LNCaP clone FGC (cell line): Measurements from ENCODE around the gene MIB1.

Source experiments
- DNase-seq: peaks from one replicate; pipeline ENCODE4 v3.0.0-alpha.2; 2011; ENCODE audit warnings: low read depth
- H3K4me3 ChIP-seq: 2 replicates; pipeline ENCODE4 v1.5.1; 2011; ENCODE audit warnings: mild to moderate bottlenecking, low read depth, low read length, control low read depth
- TF ChIP-seq, protein P1 (sequence below): IDR thresholded peaks from 2 replicates; pipeline ENCODE4 v1.5.1; 2012; ENCODE audit warnings: mild to moderate bottlenecking; ENCODE audit not compliant: control insufficient read depth, insufficient read depth; ENCODE audit errors: extremely low read depth

MIB1 gene

GRCh38 chr18:21907451-21907850 is 166.9 kb downstream of the MIB1 start:
- H3K4me3 ChIP-seq, result no peak overlapping the region
- TF ChIP-seq, protein P1, sequence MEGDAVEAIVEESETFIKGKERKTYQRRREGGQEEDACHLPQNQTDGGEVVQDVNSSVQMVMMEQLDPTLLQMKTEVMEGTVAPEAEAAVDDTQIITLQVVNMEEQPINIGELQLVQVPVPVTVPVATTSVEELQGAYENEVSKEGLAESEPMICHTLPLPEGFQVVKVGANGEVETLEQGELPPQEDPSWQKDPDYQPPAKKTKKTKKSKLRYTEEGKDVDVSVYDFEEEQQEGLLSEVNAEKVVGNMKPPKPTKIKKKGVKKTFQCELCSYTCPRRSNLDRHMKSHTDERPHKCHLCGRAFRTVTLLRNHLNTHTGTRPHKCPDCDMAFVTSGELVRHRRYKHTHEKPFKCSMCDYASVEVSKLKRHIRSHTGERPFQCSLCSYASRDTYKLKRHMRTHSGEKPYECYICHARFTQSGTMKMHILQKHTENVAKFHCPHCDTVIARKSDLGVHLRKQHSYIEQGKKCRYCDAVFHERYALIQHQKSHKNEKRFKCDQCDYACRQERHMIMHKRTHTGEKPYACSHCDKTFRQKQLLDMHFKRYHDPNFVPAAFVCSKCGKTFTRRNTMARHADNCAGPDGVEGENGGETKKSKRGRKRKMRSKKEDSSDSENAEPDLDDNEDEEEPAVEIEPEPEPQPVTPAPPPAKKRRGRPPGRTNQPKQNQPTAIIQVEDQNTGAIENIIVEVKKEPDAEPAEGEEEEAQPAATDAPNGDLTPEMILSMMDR, result no peak
- DNase-seq, result no peak

GRCh38 chr18:21908711-21909110 is 168.1 kb downstream of the MIB1 start:
- no peak overlapping the region for H3K4me3 ChIP-seq
- DNase-seq, result no peak
- TF ChIP-seq, protein P1, result no peak

- no peak for DNase-seq
- TF ChIP-seq, protein P1, result no peak
Measured at GRCh38 chr18:21910906-21911305, 170.3 kb downstream of the MIB1 start.

DNA sequence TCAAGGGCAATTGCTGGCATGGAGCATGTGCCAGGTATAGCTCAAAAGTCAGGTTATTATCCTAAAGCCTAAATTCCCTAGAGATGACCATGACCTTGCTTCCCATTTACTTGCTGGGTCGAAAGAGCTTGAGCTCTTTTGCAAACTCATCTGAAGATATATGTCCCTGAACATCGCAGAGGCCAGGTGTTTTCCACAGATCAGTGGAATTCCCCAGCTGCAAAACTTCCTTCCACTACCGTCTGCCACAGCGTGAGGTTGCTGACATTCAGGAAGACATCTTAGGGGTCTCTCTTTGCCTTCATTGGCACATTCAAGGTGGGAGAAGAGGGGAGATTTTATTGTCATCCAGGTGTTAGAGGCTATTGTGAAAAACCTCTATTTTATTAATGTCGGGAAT is 171.0 kb downstream of the MIB1 start:
- DNase-seq, result no peak
- TF ChIP-seq, protein P1, result no peak
- H3K4me3 ChIP-seq, result no peak overlapping the region

More at GRCh38 chr18:21910906-21911305, 170.3 kb downstream of the MIB1 start:
- H3K4me3 ChIP-seq, result no peak overlapping the region

- DNase-seq, result peak; percentile 30
- TF ChIP-seq, protein P1, result peak; percentile 23; the same call in 1 of the 2 replicates
- no peak overlapping the region for H3K4me3 ChIP-seq
Measured at GRCh38 chr18:21912339-21913239, 172.0 kb downstream of the MIB1 start.

GRCh38 chr18:21914739-21915319 is 174.2 kb downstream of the MIB1 start:
- DNase-seq, result no peak
- H3K4me3 ChIP-seq, result no peak overlapping the region
- TF ChIP-seq, protein P1, result peak; percentile 78

DNA sequence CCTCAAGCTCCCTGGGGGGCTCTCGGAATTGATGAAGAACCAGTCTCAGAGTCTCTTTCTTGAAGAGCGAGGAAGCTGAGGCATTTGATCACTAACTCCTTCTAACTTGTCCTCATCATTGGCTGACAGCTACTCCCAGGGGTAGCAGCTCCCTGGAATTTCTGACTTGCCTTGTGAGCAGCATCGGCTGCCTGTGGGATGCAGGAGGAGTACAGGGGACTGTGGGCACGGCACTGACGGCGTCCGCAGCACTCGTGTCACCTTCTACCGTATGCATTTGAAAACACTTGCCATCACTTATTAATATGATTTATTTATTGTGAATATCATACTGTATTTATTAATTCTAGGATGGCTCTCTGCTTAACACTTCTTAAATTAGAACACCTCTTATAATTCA is 175.0 kb downstream of the MIB1 start:
- TF ChIP-seq, protein P1, result no peak
- no peak overlapping the region for H3K4me3 ChIP-seq
- DNase-seq, result no peak
